Tibial nerve (tissue), 4 donors: ENCODE data around the gene TLK1. TPM values are rescaled to one million over a fixed set of nuclear protein-coding genes. Genes with fewer than 3 reads are reported as not detected.

Experiments
- DNase-seq, 2 donors: peaks; one replicate each; pipeline ENCODE4 v3.0.0-alpha.2; 2019; ENCODE audit warnings: low spot score in 2 of 2
- H3K27ac ChIP-seq, 4 donors: fragments of 200-600 bp; sonication (generic) in 3 of 4; one replicate each; pipeline ENCODE4 v1.5.1; 2017 to 2019; ENCODE audit warnings: mild to moderate bottlenecking in 1 of 4
- H3K27me3 ChIP-seq, 2 donors: fragments of 200-600 bp; sonication (generic) in 1 of 2; one replicate each; pipeline versions ENCODE4 v1.5.1 to v1.6.0; 2017 to 2019
- H3K36me3 ChIP-seq, 3 donors: fragments of 200-600 bp; sonication (generic); one replicate each; pipeline ENCODE4 v1.5.1; 2018 to 2019
- H3K4me1 ChIP-seq, 4 donors: fragments of 200-600 bp; sonication (generic) in 3 of 4; one replicate each; pipeline ENCODE4 v1.5.1; 2017 to 2019
- H3K4me3 ChIP-seq, 4 donors: fragments of 200-600 bp; sonication (generic) in 3 of 4; one replicate each; pipeline ENCODE4 v1.5.1; 2017 to 2019; ENCODE audit warnings: mild to moderate bottlenecking in 1 of 4, moderate library complexity in 1 of 4
- H3K9me3 ChIP-seq, 4 donors: fragments of 200-600 bp; sonication (generic) in 3 of 4; one replicate each; pipeline ENCODE4 v1.5.1; 2017 to 2019
- CTCF ChIP-seq, 5 experiments: fragments of 200-600 bp in 3 of 5; fragments of 450-650 bp in 2 of 5; sonication (generic) in 3 of 5; IDR thresholded peaks; one replicate each; pipeline ENCODE4 v1.5.1; 2016 to 2019; ENCODE audit warnings: antibody characterized with exemption in 5 of 5, mild to moderate bottlenecking in 3 of 5, moderate library complexity in 2 of 5
- EP300 ChIP-seq, 2 donors: sonication (generic); formaldehyde crosslinking; IDR thresholded peaks; one replicate each; pipeline ENCODE4 v1.6.1; 2017; ENCODE audit warnings: antibody characterized with exemption in 2 of 2, mild to moderate bottlenecking in 1 of 2
- POLR2A ChIP-seq, 2 donors: fragments of 450-650 bp; IDR thresholded peaks; one replicate each; pipeline ENCODE4 v1.6.1; 2017; ENCODE audit warnings: antibody characterized with exemption in 2 of 2, mild to moderate bottlenecking in 2 of 2, moderate library complexity in 2 of 2
- WGBS, 2 donors: methylation state at CpG; one replicate each; pipeline ENCODE4 v1.1.5; 2018; 5-methylcytosine and 5-hydroxymethylcytosine counted together
- total RNA-seq, 4 donors: library from RNA; depleted of rRNA; stranded (reverse); fragments of >200 nt; gene quantifications; one replicate each; pipeline ENCODE4 v1.1.0, GENCODE V29; 2016

Gene TLK1
- total RNA-seq, 4 donors from 2014 or later = 25.7 to 54.7 (median 45.4) TPM

- no peak overlapping the region for H3K4me3 ChIP-seq
- H3K9me3 ChIP-seq = no peaks in the 10 kb centered on the region
- no peak for DNase-seq
- H3K27me3 ChIP-seq = no peaks in the 10 kb centered on the region
- H3K36me3 ChIP-seq = peaks cover 0 to 37% (median 0%) of the 10 kb centered on the region in 3 donors
- H3K4me1 ChIP-seq = peaks cover 0 to 16% (median 0%) of the 10 kb centered on the region in 4 donors
- no peak overlapping the region for H3K27ac ChIP-seq
- no peak for TF ChIP-seq EP300 (IDR thresholded peaks at IDR 0.05)
- no peak for TF ChIP-seq POLR2A (IDR thresholded peaks at IDR 0.05)
- no peak for TF ChIP-seq CTCF (IDR thresholded peaks at IDR 0.05)
- whole genome bisulfite sequencing, 2 donors = 66 to 73% methylated on average over 10 of the region's 10 CpGs
Measured at GRCh38 chr2:170969872-170970496, 190.7 kb downstream of the TLK1 start.

GRCh38 chr2:170969030-170969429 lies 191.7 kb downstream of the TLK1 start:
- no peak for DNase-seq
- 82 to 91% methylated on average over 2 of the region's 2 CpGs for whole genome bisulfite sequencing, 2 donors
- H3K4me1 ChIP-seq = peaks cover 0 to 10% (median 0%) of the 10 kb centered on the region in 4 donors
- no peaks in the 10 kb centered on the region for H3K9me3 ChIP-seq
- H3K27ac ChIP-seq = no peak overlapping the region
- peaks cover 0 to 46% (median 0%) of the 10 kb centered on the region in 3 donors for H3K36me3 ChIP-seq
- H3K4me3 ChIP-seq = no peak overlapping the region
- TF ChIP-seq EP300 (IDR thresholded peaks at IDR 0.05) (no peak), CTCF (IDR thresholded peaks at IDR 0.05) (no peak), POLR2A (IDR thresholded peaks at IDR 0.05) (no peak)
- no peaks in the 10 kb centered on the region for H3K27me3 ChIP-seq

GRCh38 chr2:170968205-170969003 lies 192.3 kb downstream of the TLK1 start:
- Histone ChIP-seq H3K4me3 (no peak overlapping the region), H3K4me1 (peaks cover 0 to 7% (median 0%) of the 10 kb centered on the region in 4 donors), H3K27ac (no peak overlapping the region), H3K36me3 (peaks cover 0 to 53% (median 0%) of the 10 kb centered on the region in 3 donors), H3K27me3 (no peaks in the 10 kb centered on the region), H3K9me3 (no peaks in the 10 kb centered on the region)
- no peak for TF ChIP-seq POLR2A (IDR thresholded peaks at IDR 0.05)
- no peak for TF ChIP-seq EP300 (IDR thresholded peaks at IDR 0.05)
- TF ChIP-seq CTCF (IDR thresholded peaks at IDR 0.05) = no peak
- WGBS, 2 donors = 77 to 80% methylated on average over 12 of the region's 12 CpGs
- no peak for DNase-seq

GRCh38 chr2:170967553-170967952 lies 193.1 kb downstream of the TLK1 start:
- no peak for DNase-seq
- H3K27ac ChIP-seq = no peak overlapping the region
- H3K36me3 ChIP-seq = peaks cover 0 to 61% (median 0%) of the 10 kb centered on the region in 3 donors
- no peaks in the 10 kb centered on the region for H3K4me1 ChIP-seq
- no peak overlapping the region for H3K4me3 ChIP-seq
- TF ChIP-seq EP300 (IDR thresholded peaks at IDR 0.05) (no peak), POLR2A (IDR thresholded peaks at IDR 0.05) (no peak), CTCF (IDR thresholded peaks at IDR 0.05) (no peak)
- no peaks in the 10 kb centered on the region for H3K27me3 ChIP-seq
- no peaks in the 10 kb centered on the region for H3K9me3 ChIP-seq
- 83 to 85% methylated on average over 5 of the region's 5 CpGs for WGBS, 2 donors
